Upper lobe of left lung (tissue), 4 donors: ENCODE data around the gene CACNA1H.

Source experiments
- CTCF ChIP-seq, 6 experiments: fragments of 450-650 bp in 4 of 6; fragments of 200-600 bp in 2 of 6; sonication (generic) in 2 of 6; IDR thresholded peaks; one replicate each; pipeline ENCODE4 v1.5.1; 2016 to 2019; ENCODE audit warnings: antibody characterized with exemption in 6 of 6
- EP300 ChIP-seq, 4 donors: sonication (generic); formaldehyde crosslinking; IDR thresholded peaks; one replicate each; pipeline ENCODE4 v1.5.1; 2017; ENCODE audit warnings: antibody characterized with exemption in 4 of 4, control low read depth in 2 of 4

GRCh38 chr16:1147027-1147426 lies 5.9 kb upstream of the CACNA1H start:
- TF ChIP-seq CTCF (IDR thresholded peaks at IDR 0.05) (no peak), EP300 (IDR thresholded peaks at IDR 0.05) (no peak)
